ENCODE results near the gene GORASP2. TPM values are rescaled to one million over a fixed set of nuclear protein-coding genes. Genes with fewer than 3 reads are reported as not detected.

GORASP2 gene
- total and polyA plus RNA-seq, 2 of the 8 experiments (the other 6 are each of a cell fraction or from before 2014, with no cell fraction given) = 86.8 to 214 TPM

GRCh38 chr2:170997893-170998597 is 69.0 kb downstream of the GORASP2 start:
- Histone ChIP-seq H2AK5ac (ENCODE audit: low read depth, low read length) (no peak overlapping the region), H3K79me2 (ENCODE audit: control insufficient read depth in 1 of 2, insufficient read depth in 2 of 2, low read length in 2 of 2) (no peaks in the 10 kb centered on the region; a peak in 1 of 4 replicates), H3K4ac (replicated peaks; ENCODE audit: insufficient read length, low read depth, low read length) (no peak overlapping the region), H2BK15ac (ENCODE audit: low read length) (no peak overlapping the region), H3K9me3 (ENCODE audit: insufficient read depth in 2 of 2, low read depth in 1 of 2, low read length in 1 of 2) (no peaks in the 10 kb centered on the region), H4K20me1 (replicated peaks in 1 of 2; ENCODE audit: control insufficient read depth in 1 of 2, insufficient read depth in 2 of 2, low read length in 2 of 2) (peaks cover 0 to 1% of the 10 kb centered on the region in 2 experiments), H2BK120ac (replicated peaks; ENCODE audit: low read depth, low read length) (no peak overlapping the region), H3K4me2 (ENCODE audit: insufficient read depth in 1 of 2, low read depth in 2 of 2, low read length in 2 of 2) (no peak overlapping the region), H3K23me2 (ENCODE audit: low read depth, low read length) (no peaks in the 10 kb centered on the region), H3K56ac (replicated peaks; ENCODE audit: insufficient read length, low read depth, low read length) (no peak overlapping the region), H3K27ac (ENCODE audit: low read depth, low read length) (no peak overlapping the region), H4K91ac (replicated peaks; ENCODE audit: insufficient read length, low read length) (no peak overlapping the region), H3K4me3 (ENCODE audit: extremely low read depth in 1 of 4, insufficient read depth in 2 of 4, low read depth in 3 of 4, low read length in 4 of 4) (no peak overlapping the region), H3K23ac (ENCODE audit: insufficient read length) (no peak overlapping the region), H2AFZ (ENCODE audit: low read length) (no peak overlapping the region), H3K4me1 (replicated peaks in 1 of 4; ENCODE audit: control insufficient read depth in 3 of 4, insufficient read depth in 4 of 4, low read length in 3 of 4) (no peaks in the 10 kb centered on the region), H3K36me3 (ENCODE audit: control insufficient read depth in 2 of 4, insufficient read depth in 4 of 4, low read length in 3 of 4) (peaks cover 0 to 43% (median 15%) of the 10 kb centered on the region in 4 experiments; a peak in 7 of 8 replicates), H2BK5ac (ENCODE audit: low read depth, low read length) (no peak overlapping the region), H4K5ac (ENCODE audit: insufficient read length, low read depth, low read length) (no peak overlapping the region), H3K27me3 (replicated peaks in 1 of 4; ENCODE audit: control insufficient read depth in 3 of 4, extremely low read depth in 1 of 4, insufficient read depth in 3 of 4, low read length in 3 of 4) (no peaks in the 10 kb centered on the region), H2BK20ac (ENCODE audit: low read length) (no peak overlapping the region), H3K9ac (replicated peaks in 1 of 4; ENCODE audit: extremely low read depth in 1 of 4, low read depth in 3 of 4, low read length in 3 of 4) (no peak overlapping the region), H3K14ac (ENCODE audit: insufficient read length) (no peak overlapping the region), H3K79me1 (ENCODE audit: low read depth, low read length) (no peaks in the 10 kb centered on the region; the same call in 1 of the 2 replicates), H2BK12ac (ENCODE audit: low read depth, low read length) (no peak overlapping the region), H3K18ac (ENCODE audit: extremely low read depth, low read length) (no peak overlapping the region), H4K8ac (ENCODE audit: extremely low read depth, insufficient read depth, low read length) (no peak overlapping the region)
- 89% methylated on average over 5 of the region's 5 CpGs; no CpG with 5 or more reads in 1 of the 2 experiments for WGBS, 2 experiments (ENCODE audit: extremely low coverage in 1 of 2, insufficient coverage in 1 of 2, insufficient read length in 1 of 2, insufficient replicate concordance in 2 of 2, low coverage in 1 of 2, low lambda C conversion rate in 2 of 2, missing lambda C conversion rate in 1 of 2)
- CTCF ChIA-PET (ENCODE audit: partially characterized antibody) = interaction anchor here (1.1 to 1.9 kb wide), 4 partner anchors 10 to 26 kb away, joined by 3 to 6 read pairs (median 4); no protein-coding TSS in a partner anchor
- FAIRE-seq (no peak), DNase-seq (ENCODE audit: low read depth in 1 of 2, low spot score in 2 of 2) (no peak)
- POLR2A ChIA-PET (ENCODE audit: partially characterized antibody) = interaction anchor here (0.8 kb wide), 1 partner anchor 15 kb away, joined by 3 read pairs; no protein-coding TSS in a partner anchor
- no peak for TF ChIP-seq KDM1A (IDR thresholded peaks at IDR 0.05; ENCODE audit: borderline replicate concordance, low read length)
- no peak for TF ChIP-seq TAF1 (IDR thresholded peaks at IDR 0.05; ENCODE audit: low read depth, low read length)
- no peak for TF ChIP-seq SP4 (IDR thresholded peaks at IDR 0.05; ENCODE audit: low read length)
- TF ChIP-seq TEAD4 (IDR thresholded peaks at IDR 0.05; ENCODE audit: low read depth, low read length) = no peak
- no peak for TF ChIP-seq TAF7 (optimal IDR thresholded peaks at IDR 0.05; ENCODE audit: borderline replicate concordance, low read depth, low read length)
- TF ChIP-seq CHD1 (IDR thresholded peaks at IDR 0.05; ENCODE audit: low read depth, low read length) = no peak
- no peak for TF ChIP-seq E2F6 (IDR thresholded peaks at IDR 0.05)
- TF ChIP-seq NRF1 (IDR thresholded peaks at IDR 0.05; ENCODE audit: low read depth, low read length) = no peak
- TF ChIP-seq RNF2 (IDR thresholded peaks at IDR 0.05; ENCODE audit: borderline replicate concordance, low read depth, low read length, missing control alignments, poor library complexity, severe bottlenecking) = no peak
- no peak for TF ChIP-seq USF2 (IDR thresholded peaks at IDR 0.05; ENCODE audit: low read length)
- no peak for TF ChIP-seq SP1 (IDR thresholded peaks at IDR 0.05; ENCODE audit: low read depth, low read length)

All from H1 (cell line).